WTC11 (cell line): ENCODE results near the gene LUM. TPM values are rescaled to one million over a fixed set of nuclear protein-coding genes. Genes with fewer than 3 reads are reported as not detected.

ENCODE experiments used
- ATAC-seq: fragments of 200-7000 bp; cut with Tn5 transposase; 2 replicates; pipeline ENCODE4 v1.10.0; 2021; ENCODE audit warnings: mild to moderate bottlenecking, moderate library complexity
- CTCF ChIA-PET: fragments of 300-600 bp; sonication (Branson Sonifier 250); formaldehyde crosslinking; loops from one replicate; lab custom pipeline; 2021; ENCODE audit warnings: antibody characterized with exemption; lab: Charles Lee
- POLR2A ChIA-PET: fragments of 350-600 bp; sonication (Branson Sonifier 250); formaldehyde crosslinking; loops from one replicate; lab custom pipeline; 2021; ENCODE audit warnings: antibody characterized with exemption; lab: Charles Lee
- DNase-seq: peaks from one replicate; pipeline ENCODE4 v3.0.0; 2021; ENCODE audit warnings: low spot score
- H3K27ac Mint-ChIP-seq: 2 replicates; pipeline ENCODE4 v1.8.0; 2021; ENCODE audit warnings: mixed read lengths
- H3K27me3 Mint-ChIP-seq: 2 replicates; pipeline ENCODE4 v1.8.0; 2021; ENCODE audit warnings: low read depth, mild to moderate bottlenecking, moderate library complexity, mixed read lengths
- H3K36me3 Mint-ChIP-seq: 2 replicates; pipeline ENCODE4 v1.8.0; 2021; ENCODE audit warnings: mixed read lengths
- H3K4me1 Mint-ChIP-seq: 2 replicates; pipeline ENCODE4 v1.8.0; 2022; ENCODE audit warnings: mixed read lengths
- H3K4me3 Mint-ChIP-seq: 2 replicates; pipeline ENCODE4 v1.8.0; 2021; ENCODE audit warnings: mild to moderate bottlenecking, moderate library complexity, mixed read lengths
- H3K9me3 Mint-ChIP-seq: 2 replicates; pipeline ENCODE4 v1.8.0; 2021; ENCODE audit warnings: mixed read lengths
- CREB1 ChIP-seq: sonication (generic); formaldehyde crosslinking; IDR thresholded peaks from 2 replicates; pipeline ENCODE4 v1.8.0; 2023; ENCODE audit warnings: mild to moderate bottlenecking, missing genetic modification reagents
- CREM ChIP-seq: sonication (generic); formaldehyde crosslinking; IDR thresholded peaks from 2 replicates; pipeline ENCODE4 v1.8.1; 2022; ENCODE audit warnings: mild to moderate bottlenecking, missing genetic modification reagents, moderate library complexity
- ESRRA ChIP-seq: sonication (generic); formaldehyde crosslinking; IDR thresholded peaks from 2 replicates; pipeline ENCODE4 v1.8.1; 2022; ENCODE audit warnings: mild to moderate bottlenecking, missing genetic modification reagents, borderline replicate concordance
- GABPB1 ChIP-seq: sonication (generic); formaldehyde crosslinking; IDR thresholded peaks from 2 replicates; pipeline ENCODE4 v1.8.1; 2023; ENCODE audit warnings: mild to moderate bottlenecking, missing genetic modification reagents
- IRF2 ChIP-seq: sonication (generic); formaldehyde crosslinking; IDR thresholded peaks from 2 replicates; pipeline ENCODE4 v1.8.0; 2022; ENCODE audit warnings: low read depth, missing genetic modification reagents, borderline replicate concordance
- JAZF1 ChIP-seq: fragments of 250-450 bp; sonication (Bioruptor Pico); IDR thresholded peaks from 2 replicates; pipeline ENCODE4 v1.9.0; 2021; ENCODE audit warnings: moderate library complexity, mild to moderate bottlenecking, inconsistent platforms
- SMAD4 ChIP-seq: sonication (generic); formaldehyde crosslinking; IDR thresholded peaks from 2 replicates; pipeline ENCODE4 v1.8.0; 2022; ENCODE audit warnings: mild to moderate bottlenecking, missing genetic modification reagents
- STAT6 ChIP-seq: sonication (generic); formaldehyde crosslinking; conservative IDR thresholded peaks from 2 replicates; pipeline ENCODE4 v1.8.1; 2023; ENCODE audit warnings: mild to moderate bottlenecking, low read depth, missing genetic modification reagents, moderate library complexity
- TCF7 ChIP-seq: sonication (generic); formaldehyde crosslinking; IDR thresholded peaks from 2 replicates; pipeline ENCODE4 v1.8.0; 2022; ENCODE audit warnings: mild to moderate bottlenecking, low read depth, missing genetic modification reagents, moderate library complexity
- TEAD4 ChIP-seq: sonication (generic); formaldehyde crosslinking; IDR thresholded peaks from 2 replicates; pipeline ENCODE4 v1.8.0; 2022; ENCODE audit warnings: mild to moderate bottlenecking, missing genetic modification reagents
- ZBTB21 ChIP-seq: sonication (generic); formaldehyde crosslinking; IDR thresholded peaks from 2 replicates; pipeline ENCODE4 v1.8.1; 2023; ENCODE audit warnings: mild to moderate bottlenecking, missing genetic modification reagents, borderline replicate concordance
- ZNF121 ChIP-seq: sonication (generic); formaldehyde crosslinking; IDR thresholded peaks from 2 replicates; pipeline ENCODE4 v1.8.0; 2023; ENCODE audit warnings: missing genetic modification reagents
- ZNF423 ChIP-seq: fragments of 250-450 bp; sonication (Bioruptor Pico); IDR thresholded peaks from 2 replicates; pipeline ENCODE4 v2.1.2; 2022; ENCODE audit warnings: mild to moderate bottlenecking, moderate library complexity
- total RNA-seq: library from RNA; stranded (reverse); gene quantifications from 3 replicates; pipeline ENCODE4 v1.2.3, GENCODE V29; 2021
- TF ChIP-seq, protein P1 (sequence below): fragments of 250-450 bp; sonication (Bioruptor Pico); conservative IDR thresholded peaks from 2 replicates; pipeline ENCODE4 v1.9.0; 2021; ENCODE audit warnings: mild to moderate bottlenecking
- TF ChIP-seq, protein P2 (sequence below): fragments of 250-450 bp; sonication (Bioruptor Pico); IDR thresholded peaks from 2 replicates; pipeline ENCODE4 v1.8.0; 2021; ENCODE audit warnings: mild to moderate bottlenecking
- TF ChIP-seq, protein P3 (sequence below): sonication (generic); formaldehyde crosslinking; IDR thresholded peaks from 2 replicates; pipeline ENCODE4 v1.8.0; 2022; ENCODE audit warnings: mild to moderate bottlenecking, missing genetic modification reagents
- TF ChIP-seq, protein P4 (sequence below): sonication (generic); formaldehyde crosslinking; IDR thresholded peaks from 2 replicates; pipeline ENCODE4 v1.8.1; 2022; ENCODE audit warnings: mild to moderate bottlenecking, missing genetic modification reagents, moderate library complexity, borderline replicate concordance

LUM gene
- total RNA-seq, 1 experiment from 2014 or later = 0.28 TPM

- ChIA-PET CTCF (interaction anchor here (0.7 kb wide), 1 partner anchor 78 kb away, joined by 4 read pairs; no protein-coding TSS in a partner anchor), POLR2A (no interaction called here)
- DNase-seq (no peak), ATAC-seq (no peak)
- no peaks in the 10 kb centered on the region for H3K36me3 Mint-ChIP-seq
- no peak overlapping the region for H3K27ac Mint-ChIP-seq
- H3K4me3 Mint-ChIP-seq = no peak overlapping the region
- H3K9me3 Mint-ChIP-seq = no peaks in the 10 kb centered on the region
- no peaks in the 10 kb centered on the region; the same call in 1 of the 2 replicates for H3K4me1 Mint-ChIP-seq
- no peak for TF ChIP-seq ZNF121 (CRISPR knock-in tag)
- no peak for TF ChIP-seq STAT6 (CRISPR knock-in tag)
- no peak for TF ChIP-seq CREM (CRISPR knock-in tag)
- TF ChIP-seq, protein P1, sequence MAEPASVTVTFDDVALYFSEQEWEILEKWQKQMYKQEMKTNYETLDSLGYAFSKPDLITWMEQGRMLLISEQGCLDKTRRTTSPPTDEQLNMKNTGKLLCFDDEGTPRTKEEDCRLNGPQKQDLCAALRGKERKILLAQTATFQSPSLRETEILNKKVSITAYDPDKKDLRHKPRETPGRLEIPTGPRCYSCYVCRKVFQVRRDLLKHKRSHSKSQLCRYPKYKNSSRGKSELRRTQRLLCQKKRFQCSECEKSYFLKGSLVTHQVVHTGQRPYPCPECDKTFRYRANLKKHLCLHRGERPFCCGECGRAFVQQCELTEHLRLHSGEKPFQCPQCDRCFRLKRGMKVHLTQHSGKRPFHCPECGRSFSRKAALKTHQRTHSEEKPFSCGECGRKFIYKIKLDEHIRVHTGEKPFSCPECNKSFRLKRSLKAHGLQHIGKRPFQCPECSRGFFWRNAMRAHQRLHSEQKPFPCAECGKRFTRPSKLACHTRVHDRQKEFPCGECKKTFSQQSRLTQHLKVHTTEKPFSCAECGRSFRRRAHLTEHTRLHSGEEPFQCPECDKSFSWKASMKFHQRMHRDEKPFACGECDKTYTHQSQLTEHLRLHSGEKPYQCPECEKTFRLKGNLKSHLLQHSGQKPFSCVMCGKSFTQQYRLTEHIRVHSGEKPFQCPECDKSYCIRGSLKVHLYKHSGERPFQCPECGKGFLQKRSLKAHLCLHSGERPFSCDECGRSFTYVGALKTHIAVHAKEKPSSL (CRISPR knock-in tag) = no peak
- TF ChIP-seq, protein P2, sequence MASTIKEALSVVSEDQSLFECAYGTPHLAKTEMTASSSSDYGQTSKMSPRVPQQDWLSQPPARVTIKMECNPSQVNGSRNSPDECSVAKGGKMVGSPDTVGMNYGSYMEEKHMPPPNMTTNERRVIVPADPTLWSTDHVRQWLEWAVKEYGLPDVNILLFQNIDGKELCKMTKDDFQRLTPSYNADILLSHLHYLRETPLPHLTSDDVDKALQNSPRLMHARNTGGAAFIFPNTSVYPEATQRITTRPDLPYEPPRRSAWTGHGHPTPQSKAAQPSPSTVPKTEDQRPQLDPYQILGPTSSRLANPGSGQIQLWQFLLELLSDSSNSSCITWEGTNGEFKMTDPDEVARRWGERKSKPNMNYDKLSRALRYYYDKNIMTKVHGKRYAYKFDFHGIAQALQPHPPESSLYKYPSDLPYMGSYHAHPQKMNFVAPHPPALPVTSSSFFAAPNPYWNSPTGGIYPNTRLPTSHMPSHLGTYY = no peak
- TF ChIP-seq, protein P3, sequence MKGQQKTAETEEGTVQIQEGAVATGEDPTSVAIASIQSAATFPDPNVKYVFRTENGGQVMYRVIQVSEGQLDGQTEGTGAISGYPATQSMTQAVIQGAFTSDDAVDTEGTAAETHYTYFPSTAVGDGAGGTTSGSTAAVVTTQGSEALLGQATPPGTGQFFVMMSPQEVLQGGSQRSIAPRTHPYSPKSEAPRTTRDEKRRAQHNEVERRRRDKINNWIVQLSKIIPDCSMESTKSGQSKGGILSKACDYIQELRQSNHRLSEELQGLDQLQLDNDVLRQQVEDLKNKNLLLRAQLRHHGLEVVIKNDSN (CRISPR knock-in tag) = no peak
- no peak for TF ChIP-seq ZNF423 (CRISPR knock-in tag)
- H3K27me3 Mint-ChIP-seq = no peaks in the 10 kb centered on the region
These were observed 55.3 kb downstream of the LUM start for GRCh38 chr12:91055976-91056375.

DNA sequence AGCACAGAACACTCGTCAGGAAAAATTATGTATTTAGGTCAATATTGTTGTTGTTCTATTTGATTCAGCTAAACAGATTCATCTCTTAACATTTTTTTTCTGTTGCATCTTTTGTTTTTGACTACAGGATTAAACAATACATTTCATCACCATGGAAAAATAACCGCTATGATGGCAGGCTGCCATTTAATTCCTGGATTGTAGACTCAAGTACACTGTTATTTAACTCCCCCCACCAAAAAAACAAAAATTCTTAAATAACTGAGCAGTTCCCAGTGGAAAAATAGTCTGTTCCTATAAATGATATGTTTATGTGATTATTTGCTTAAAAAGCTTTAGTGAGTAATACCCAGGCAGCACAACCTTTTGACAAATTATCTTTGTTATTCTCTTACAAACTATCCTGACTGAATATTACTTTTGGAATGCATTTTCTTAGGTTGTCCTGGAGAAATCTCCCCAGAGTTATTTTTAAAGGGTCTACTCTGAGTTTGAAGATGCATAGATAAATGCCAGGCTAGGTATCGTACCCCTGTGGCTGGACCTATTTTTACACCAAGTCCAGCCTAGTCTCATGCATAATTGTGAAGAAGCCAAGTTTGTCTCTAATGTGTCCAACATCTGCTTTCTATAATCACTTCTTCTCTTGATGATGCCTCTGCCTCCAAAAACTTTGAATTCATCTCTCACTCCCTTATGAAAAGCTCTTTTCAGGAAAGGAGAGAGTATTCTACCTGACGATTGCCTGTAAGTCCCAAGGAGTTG lies 57.2 kb downstream of the LUM start:
- POLR2A ChIA-PET = no interaction called here
- Mint-ChIP-seq H3K4me3 (no peak overlapping the region), H3K27me3 (no peaks in the 10 kb centered on the region), H3K9me3 (no peaks in the 10 kb centered on the region), H3K4me1 (no peaks in the 10 kb centered on the region; the same call in 1 of the 2 replicates), H3K36me3 (no peaks in the 10 kb centered on the region), H3K27ac (no peak overlapping the region)
- ATAC-seq (no peak), DNase-seq (no peak)
- CTCF ChIA-PET = no interaction called here
- TF ChIP-seq JAZF1 (no peak), ZBTB21 (CRISPR knock-in tag) (no peak), SMAD4 (CRISPR knock-in tag) (no peak), ESRRA (no peak), IRF2 (CRISPR knock-in tag) (no peak), STAT6 (CRISPR knock-in tag) (no peak), ZNF423 (CRISPR knock-in tag) (no peak), CREB1 (CRISPR knock-in tag) (no peak), TEAD4 (CRISPR knock-in tag) (no peak), GABPB1 (CRISPR knock-in tag) (no peak), TCF7 (CRISPR knock-in tag) (no peak)
- TF ChIP-seq, protein P4, sequence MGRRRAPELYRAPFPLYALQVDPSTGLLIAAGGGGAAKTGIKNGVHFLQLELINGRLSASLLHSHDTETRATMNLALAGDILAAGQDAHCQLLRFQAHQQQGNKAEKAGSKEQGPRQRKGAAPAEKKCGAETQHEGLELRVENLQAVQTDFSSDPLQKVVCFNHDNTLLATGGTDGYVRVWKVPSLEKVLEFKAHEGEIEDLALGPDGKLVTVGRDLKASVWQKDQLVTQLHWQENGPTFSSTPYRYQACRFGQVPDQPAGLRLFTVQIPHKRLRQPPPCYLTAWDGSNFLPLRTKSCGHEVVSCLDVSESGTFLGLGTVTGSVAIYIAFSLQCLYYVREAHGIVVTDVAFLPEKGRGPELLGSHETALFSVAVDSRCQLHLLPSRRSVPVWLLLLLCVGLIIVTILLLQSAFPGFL (CRISPR knock-in tag) = no peak
